ENCODE results near the gene GPM6B.

GPM6B gene, protein sequence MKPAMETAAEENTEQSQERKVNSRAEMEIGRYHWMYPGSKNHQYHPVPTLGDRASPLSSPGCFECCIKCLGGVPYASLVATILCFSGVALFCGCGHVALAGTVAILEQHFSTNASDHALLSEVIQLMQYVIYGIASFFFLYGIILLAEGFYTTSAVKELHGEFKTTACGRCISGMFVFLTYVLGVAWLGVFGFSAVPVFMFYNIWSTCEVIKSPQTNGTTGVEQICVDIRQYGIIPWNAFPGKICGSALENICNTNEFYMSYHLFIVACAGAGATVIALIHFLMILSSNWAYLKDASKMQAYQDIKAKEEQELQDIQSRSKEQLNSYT

DNA sequence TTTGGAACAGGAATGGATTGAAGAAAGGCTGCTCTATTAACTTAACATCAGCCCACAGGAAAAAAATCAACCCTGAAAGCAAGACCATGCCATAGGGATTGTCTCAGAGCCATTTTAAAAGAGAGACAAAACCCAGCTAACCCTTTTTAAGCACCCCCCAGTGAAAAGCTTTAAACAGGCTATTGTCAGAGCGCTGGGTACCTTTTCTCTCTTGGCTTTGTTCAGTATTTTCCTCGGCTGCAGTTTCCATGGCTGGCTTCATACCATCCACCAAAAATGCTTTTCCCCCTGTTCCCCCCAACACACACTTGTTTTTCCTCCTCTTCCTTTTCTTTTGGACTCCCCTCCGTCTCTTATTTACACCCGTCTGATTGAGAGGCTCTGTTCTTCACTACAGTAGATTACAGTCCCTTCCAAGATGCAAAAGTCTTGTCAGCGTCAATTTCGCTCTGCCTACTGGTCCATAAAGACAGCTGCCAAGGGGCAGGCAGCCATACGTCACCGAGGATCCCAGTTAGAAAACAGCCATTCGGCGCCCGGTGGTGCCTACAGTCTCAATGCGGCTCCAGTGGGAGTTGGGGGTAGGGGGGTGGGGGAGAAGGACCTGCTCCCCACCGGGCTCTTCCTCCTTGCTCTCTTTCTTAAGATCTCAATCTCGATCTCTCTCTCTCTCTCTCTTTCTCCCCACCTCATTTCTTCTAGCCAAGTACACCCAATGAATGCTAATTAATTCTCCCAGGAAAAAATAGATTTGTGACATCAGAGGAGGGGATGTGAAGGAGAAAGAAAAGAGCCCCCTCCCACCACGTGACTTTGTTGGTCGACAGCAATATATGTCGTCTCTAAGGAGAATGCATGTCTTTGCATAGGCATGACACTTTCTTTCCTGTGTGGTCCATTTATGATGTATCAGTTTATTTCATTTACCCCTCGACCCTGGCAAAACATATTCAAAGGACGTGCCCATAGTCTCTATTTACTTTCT, at the start of gene GPM6B:
Gene GPM6B (minus strand): TSS at position 451 of the 985 bp plus-strand sequence. CDS start 189 bp downstream, at position 262.
- DNase-seq (ENCODE audit: low read depth in 2 of 2) = no peak

DNA sequence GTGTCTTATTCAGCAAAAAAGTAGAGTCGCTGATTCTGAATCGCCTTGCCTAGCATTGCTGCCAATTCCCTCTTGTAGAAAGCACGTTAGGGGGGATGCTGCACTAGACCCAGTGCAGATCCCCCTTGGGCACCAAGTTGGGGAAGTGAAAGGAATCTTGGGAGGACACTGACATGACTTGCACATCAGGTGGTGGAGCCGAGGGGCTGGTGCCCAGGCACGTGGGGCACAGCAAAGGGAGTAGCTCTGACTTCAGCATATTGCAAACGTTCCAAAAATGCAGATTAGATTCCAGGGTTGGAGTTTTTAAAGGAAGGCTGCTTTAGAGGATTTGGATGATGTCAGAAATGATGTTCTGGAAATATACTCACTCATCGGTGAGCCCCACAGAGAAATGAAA, 47.4 kb upstream of the GPM6B start:
- no peak for DNase-seq (ENCODE audit: low read depth in 2 of 2)

DNA sequence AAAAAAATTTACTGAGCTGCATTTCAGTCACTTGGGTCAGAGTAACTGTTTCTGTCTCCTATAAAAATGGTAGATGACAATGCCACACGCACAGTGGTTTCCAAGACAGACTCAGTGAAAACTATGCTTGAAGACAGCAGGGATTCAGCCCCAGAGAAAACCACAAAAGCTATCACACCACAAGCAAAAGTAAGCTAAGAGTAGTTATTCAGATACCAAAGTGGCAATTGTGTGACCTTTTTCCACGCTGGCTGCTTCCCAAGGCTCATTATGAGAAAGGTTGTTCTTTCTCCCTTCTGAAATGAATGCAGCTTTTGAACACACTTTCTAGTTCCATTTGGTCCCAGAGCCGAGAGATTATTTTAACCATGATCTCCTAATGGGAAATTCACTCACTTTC, 46.4 kb upstream of the GPM6B start:
- no peak for DNase-seq (ENCODE audit: low read depth in 2 of 2)

DNA sequence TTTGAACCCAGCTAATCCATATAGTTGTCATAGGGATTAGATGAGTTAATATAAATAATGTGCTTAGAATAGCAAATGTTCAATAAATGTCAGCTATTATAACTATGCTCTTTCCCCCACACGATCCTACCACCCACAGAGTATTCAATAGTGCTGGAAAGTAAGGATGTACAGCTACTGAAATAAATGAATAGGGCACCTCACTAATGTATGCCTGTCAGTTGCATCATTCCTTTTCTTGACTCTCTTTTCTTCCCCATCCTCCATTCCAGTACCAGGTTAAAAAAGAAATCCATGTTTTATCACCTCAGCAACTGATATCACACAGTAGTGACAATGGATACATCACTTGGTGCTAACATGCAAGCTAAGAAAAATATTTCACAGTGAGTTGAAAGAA, 42.8 kb upstream of the GPM6B start:
- no peak for DNase-seq (ENCODE audit: low read depth in 2 of 2)

DNA sequence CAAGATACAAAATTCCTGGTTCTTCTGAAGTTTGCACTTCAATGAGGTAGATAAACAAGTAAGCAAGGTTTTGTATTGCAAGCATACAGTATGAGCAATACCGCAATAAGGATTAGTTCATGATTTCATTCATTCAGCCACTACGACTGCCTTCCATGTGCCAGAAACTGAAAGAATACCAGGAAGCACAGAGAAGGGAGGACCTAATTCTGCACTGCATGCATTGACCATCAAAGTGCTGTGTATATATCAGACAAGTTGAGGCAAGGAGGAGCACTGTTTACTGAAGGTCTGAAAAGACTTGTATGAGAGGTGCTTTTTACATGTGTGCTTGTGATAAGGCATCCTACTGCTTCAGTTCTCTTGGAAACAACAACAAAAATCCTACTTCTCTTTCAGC, 40.9 kb upstream of the GPM6B start:
- no peak for DNase-seq (ENCODE audit: low read depth in 2 of 2)

DNA sequence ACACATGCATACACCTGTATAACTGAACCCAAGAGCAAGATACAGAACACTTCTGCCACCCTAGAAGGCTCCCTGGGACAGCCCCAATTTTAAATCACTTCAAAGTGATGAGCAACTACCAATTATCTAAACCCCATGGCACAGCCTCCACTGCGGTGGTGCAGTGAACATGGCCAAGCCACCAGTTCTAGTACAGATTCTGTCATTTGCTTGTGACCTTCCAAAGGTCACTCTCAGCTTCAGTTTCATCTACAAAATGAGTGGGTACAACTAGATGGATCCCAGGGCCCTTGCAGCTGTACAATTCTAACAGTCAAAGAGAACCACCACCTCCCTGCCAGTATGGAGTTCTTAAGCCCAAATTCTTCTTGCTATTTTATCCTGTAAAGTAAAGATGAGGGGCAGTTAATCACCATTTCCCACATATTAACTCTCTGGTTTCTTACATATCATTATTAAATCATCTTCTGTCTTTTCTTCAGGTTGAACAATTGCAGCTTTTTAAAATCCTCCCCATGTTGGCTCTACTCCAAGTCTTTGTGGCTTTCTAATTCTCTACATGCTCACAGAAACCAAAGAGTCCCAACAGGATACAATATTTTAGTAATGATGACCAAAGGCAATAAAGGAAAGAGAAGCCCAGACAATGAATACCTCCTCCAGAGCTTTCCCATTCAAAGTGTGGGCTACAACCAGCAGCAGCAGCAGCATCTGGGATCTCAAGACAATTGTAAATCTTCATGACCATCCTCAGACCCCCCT, 39.0 kb upstream of the GPM6B start:
- DNase-seq (ENCODE audit: low read depth in 2 of 2) = no peak

DNA sequence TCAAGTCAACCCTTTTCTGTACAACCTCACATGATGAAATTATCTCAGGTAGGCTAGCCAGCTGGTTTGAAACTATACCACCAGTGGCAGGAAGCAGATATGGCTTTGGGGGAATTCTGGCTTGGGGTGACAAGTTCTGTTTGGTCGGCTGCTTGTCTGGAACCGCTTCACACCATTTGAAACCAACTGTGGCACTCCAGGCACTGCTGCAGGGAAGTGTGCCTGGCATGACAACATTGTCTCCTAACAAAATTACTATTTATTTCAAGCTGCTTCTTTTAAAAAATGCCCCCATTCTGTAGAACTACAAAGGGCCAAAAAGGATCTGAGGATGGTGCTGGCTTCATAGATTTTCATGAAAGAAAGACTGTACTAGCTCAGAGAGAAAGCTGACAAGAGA, 37.1 kb upstream of the GPM6B start:
- no peak for DNase-seq (ENCODE audit: low read depth in 2 of 2)

DNA sequence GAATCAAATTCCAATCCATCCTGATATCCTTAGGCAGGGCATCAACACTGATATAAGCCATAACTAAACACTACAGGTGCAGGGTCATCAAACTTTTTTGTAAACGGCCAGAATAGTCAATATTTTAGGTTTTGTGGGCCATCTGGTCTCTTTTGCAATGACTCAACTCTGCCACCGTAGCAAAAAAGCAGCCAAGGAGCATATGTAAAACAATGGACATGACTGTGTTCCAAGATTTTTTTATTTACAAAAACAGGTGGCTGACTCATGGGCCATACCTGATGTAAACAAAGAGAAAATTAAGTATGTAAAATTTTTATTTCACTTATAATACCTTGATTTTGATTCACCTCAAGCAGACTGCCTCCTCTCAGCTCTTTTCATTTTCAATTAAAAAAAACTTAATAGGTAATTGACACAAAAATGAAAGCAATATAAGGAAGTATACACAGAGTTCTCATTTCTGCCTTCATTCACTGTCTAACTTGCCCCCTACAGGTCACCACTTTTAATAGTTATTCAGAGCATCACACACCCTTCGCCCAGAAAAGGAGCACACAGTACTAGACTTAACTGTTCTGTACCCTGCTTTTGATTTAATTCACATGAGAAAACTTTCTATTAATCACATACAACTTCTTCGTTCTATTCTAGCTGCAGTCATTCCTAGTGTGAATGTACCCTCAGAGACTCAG, 35.3 kb upstream of the GPM6B start:
- DNase-seq (ENCODE audit: low read depth in 2 of 2) = no peak

DNA sequence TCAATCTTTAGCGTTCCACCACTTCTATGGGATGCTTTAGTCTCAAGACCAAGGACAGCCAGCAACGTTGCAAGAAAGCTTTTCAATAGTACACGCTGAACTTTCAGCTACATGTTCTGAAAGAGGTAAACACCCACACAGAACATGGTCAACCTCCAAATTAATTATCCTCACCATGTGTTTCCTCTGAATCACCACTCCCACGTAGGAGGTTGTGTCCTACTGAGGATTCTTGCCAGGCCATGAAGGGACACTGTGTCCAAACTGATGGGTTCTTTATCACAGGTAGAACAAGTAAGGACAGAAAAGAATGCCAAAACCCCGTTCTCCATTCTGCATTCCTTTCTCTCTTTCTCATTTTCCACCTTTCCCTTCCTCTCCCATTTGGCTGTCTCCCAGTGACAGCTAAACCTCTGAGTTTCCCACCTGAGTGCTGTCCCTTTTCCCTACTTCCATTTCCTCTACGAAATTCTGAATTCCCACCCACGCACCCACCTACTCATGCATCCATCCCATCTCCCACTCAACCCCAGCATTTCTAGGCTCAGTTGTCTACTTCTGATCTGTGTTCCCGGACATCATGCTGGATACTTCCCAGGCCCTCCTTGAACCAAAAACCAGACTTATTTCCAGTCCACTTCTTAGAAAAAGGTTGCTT, 29.0 kb upstream of the GPM6B start:
- DNase-seq (ENCODE audit: low read depth in 2 of 2) = no peak

DNA sequence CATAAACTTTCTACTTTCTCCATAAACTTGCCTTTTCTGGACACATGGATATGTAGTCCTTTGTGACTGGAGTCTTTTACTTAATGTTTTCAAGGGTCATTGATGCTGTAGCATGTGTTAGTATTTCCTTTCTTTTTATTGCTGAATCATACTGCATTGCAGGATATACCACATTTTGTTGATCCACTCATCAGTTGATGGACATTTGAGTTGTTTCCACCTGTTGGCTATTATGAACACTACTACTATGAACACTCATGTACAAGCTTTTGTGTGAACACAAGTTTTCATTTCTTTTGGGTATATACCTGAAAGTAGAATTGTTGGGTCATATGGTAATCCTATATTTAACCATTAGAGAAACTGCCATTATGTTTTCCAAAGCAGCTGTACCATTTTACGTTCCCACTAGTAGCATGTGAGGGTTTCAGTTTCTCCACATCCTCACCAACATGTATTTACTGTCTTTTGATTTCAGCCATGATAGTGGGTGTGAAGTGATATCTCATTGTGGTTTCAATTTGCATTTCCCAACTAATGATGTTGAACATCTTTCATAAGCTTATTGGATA, 26.3 kb upstream of the GPM6B start:
- DNase-seq (ENCODE audit: low read depth in 2 of 2) = no peak

DNA sequence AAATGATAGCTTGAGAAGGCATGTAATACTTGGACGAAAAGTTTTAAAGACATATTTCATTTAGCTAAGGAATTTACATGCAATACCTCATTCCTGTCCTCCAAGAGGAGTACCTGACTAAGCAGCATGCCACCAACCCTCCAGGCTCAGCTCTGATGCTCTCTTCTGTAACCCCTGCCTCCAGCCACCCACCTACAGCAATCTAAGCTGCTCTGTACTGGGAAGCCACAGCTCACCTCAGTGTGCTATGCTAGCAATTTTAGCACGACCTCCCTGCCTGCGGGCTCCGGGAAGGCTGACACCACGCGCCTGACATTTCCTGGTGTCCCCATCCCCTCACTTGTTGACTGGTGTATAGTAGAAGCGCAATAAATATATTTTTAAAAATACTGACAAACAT, 23.2 kb upstream of the GPM6B start:
- no peak for DNase-seq (ENCODE audit: low read depth in 2 of 2)

DNA sequence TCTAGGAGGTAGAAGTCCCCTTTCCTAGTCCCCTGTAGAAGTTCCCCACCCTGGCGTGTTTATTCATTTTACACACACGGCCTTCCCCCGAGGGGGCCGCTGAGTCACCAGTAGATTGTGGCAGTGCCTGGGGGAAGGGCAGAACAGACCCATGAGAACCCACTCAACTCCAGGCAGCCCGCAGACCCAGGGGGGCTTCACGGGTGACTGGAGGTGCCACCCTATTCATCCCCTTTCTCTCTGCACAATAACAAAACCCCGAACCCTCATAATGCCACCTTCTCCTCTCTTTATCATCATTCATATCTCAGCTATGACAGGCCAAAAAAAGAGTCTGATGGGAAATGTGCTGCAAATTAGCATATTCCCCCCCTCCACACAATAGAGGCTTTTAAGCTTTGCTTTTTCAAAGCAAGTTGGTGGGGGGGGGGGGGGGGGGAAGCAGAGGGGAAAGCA, 20.4 kb upstream of the GPM6B start:
- no peak for DNase-seq (ENCODE audit: low read depth in 2 of 2)

DNA sequence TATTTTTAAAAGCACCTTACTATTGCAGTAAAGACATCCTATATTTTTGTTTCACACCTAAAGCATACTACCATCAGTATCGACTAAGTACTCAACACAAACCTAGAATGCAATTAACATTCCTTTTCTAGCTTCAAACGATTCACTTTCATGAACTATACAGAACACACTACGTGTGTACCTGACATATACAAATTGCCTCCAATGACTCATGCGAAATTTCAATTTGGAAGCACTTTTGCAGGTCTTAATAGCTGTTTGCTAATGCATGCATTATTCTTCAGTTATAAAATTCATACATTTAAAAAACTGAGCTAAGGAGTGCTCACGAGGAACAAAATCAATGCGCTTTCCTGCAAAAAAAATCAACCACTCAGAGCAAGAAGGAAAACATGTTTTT, 19.7 kb upstream of the GPM6B start:
- DNase-seq (ENCODE audit: low read depth in 2 of 2) = no peak

DNA sequence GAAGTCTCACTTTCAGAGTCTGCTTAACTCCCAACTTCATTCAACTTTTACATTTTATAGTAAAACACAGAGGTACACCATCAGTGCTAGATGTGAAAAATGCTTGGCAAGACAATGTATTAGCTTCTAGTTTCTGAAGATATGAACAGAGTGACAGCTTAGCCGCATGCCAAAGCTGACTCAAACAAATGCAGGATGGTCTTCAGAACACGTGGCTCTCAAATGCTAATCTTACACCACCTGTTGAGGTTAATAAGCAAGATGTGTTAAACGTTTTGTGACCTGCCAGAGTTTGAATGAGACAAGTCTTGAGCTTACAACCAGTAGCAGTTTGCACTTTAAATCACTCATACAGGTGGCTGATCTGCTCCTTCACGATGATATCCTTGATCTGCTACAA, 18.9 kb upstream of the GPM6B start:
- no peak for DNase-seq (ENCODE audit: low read depth in 2 of 2)

DNA sequence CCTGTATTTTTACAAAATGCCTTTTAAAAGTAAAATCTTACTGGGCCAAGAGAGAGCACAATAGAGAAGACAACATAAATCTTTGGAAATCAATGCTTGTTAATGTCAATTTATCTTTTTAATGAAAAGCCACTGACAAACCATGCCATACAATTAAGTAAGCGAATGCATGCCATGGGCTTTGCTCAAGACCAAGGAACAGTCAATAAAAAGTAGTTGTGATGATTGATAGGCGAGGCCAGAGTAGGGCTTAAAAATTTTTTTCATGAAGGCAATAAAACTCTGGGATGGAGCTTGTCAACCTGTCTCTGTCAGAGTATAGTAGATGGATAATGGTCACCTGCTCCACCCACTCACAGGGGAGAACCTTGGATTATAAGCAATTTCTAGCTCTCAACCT, 17.5 kb upstream of the GPM6B start:
- DNase-seq (ENCODE audit: low read depth in 2 of 2) = no peak

DNA sequence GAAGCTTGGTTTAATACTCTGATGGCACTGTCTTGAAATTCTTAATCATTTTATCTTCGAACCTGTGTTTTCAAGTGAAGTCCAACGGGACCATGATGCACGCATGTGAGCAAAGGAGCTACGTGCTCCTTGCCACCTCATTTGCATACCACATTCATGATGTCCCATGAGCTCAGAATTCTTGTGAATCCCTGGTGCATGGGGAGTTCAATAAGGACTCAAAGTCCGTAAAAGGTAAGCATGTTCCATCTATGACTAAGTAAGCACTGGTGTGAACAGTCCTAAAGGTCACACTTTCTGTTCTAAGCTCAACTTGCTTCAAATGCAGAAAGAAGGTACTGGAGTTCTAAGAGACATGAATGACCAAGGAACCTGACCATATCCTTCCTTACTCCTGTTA, 13.1 kb upstream of the GPM6B start:
- no peak for DNase-seq (ENCODE audit: low read depth in 2 of 2)

DNA sequence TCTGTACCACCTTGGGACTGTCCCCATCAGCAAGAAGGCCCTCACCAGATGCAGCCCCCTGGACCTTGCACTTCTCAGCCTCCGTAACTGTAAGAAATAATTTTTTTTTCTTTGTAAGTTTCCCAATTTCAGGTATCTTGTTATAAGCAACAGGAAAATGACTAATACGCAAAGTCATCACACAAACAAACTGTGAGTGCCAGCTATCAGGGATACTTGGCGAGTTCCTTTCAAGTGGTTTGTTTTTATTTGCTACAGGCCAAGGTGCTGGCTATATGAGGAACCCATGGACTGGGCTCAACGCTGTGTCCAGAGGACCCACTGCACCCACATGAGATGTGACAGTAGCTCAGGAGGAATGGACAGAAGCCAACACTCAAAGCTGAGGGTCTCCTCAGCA, 11.5 kb upstream of the GPM6B start:
- no peak for DNase-seq (ENCODE audit: low read depth in 2 of 2)

DNA sequence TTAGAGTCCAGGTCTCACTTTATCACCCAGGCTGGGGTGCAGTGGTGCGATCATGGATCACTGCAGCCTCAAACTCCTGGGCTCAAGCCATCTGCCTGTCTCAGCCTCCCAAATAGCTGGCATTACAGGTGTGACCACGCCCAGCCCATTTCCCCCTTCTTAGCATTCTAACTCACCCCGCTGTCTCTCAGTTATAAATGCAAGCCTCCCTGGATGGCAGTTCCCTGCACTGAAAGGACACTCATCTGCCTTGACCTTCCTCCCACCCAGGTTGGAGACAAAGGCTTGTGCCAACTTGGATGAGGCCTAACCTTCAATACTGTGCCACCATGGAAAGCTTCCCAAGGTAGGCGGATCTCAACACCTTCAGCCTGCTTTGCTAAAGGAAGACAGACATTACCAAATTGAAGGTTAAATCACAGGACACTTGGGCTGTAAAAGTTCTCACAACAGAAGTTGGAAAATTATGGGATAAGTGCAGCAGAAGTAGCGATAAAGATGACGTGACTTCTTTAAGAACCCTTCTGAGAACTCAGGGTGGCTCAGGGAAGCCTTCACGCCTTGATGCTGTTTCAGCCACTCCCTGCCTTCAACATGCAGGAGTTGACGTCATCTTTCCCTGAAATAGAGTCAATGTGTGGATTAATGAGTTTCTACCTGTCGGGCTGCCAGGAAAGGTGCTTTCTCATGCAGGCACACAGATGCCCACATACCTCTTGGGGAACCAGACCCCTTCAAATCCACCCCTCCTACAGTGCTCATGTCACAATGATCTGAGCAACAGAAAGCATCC, 10.6 kb upstream of the GPM6B start:
- DNase-seq (ENCODE audit: low read depth in 2 of 2) = no peak

DNA sequence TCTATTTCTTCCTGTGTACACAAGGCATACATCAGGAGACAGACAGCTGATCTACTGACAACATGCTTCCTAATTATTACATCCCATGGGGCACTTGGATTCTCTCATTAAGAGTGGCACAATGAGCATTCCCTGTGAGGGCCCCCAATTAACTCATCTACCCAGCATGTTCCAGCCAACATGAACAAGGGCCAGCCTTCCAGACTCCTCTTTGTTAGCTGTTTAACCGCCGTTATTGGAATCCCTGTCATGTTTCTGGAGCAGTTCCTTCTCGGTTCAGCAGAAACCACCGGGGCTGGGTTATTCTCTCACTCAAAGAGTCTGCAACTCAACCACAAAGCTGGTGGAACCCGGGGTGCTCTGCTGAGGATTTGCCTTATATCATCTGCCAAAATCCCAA, 9.9 kb upstream of the GPM6B start:
- DNase-seq (ENCODE audit: low read depth in 2 of 2) = no peak

All from stimulated activated CD4-positive, alpha-beta T cell treated with anti-CD3 and anti-CD28 coated beads, Interleukin-1b, Interleukin-23, amount 100 ng/mL, for 1 hour (primary cell).